Measurements from ENCODE around the gene DBR1. TPM values are rescaled to one million over a fixed set of nuclear protein-coding genes. Genes with fewer than 3 reads are reported as not detected.

DBR1 gene
- total and polyA plus RNA-seq, 9 of the 15 experiments (the other 6 are each of a cell fraction or from before 2014, with no cell fraction given), result 2.7 to 14.1 (median 10.9) TPM

DNA sequence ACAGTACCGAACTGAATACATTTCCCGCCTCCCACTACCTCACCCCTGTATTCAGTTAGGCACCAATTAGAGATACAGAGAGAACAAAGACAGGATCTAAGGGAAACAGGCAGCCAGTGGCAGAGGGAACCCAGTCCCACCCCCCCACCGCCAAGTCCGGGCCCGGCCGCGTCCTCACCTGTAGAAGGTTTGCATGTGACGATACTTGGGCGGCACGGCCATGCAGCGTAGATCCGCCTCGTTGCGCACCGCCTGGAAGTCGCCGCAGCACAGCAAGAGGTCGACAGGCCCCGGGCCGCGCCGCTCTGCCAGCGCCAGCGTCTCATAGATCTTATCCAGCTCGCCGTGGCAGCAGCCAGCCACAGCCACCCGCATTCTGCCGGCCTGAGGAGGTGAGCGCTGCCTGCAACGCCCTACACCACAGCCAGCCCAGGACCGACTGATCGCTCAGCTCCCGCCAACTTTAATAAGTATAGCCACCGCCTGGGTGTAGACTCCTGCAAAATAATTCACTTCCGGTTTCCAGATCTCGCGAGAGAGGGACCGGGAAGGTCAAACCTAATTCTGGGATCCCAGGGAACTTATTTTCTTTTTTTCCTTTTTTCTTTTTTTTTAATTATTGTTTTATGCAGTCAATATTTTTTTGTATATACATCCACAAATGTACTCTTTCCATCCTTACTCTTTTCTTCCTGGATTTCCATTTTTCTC, at the start of gene DBR1 (continued):
- TF ChIP-seq, protein P1, sequence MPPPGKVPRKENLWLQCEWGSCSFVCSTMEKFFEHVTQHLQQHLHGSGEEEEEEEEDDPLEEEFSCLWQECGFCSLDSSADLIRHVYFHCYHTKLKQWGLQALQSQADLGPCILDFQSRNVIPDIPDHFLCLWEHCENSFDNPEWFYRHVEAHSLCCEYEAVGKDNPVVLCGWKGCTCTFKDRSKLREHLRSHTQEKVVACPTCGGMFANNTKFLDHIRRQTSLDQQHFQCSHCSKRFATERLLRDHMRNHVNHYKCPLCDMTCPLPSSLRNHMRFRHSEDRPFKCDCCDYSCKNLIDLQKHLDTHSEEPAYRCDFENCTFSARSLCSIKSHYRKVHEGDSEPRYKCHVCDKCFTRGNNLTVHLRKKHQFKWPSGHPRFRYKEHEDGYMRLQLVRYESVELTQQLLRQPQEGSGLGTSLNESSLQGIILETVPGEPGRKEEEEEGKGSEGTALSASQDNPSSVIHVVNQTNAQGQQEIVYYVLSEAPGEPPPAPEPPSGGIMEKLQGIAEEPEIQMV (tag; conservative IDR thresholded peaks at IDR 0.05; ENCODE audit: low read depth), result 0 out of 2 replicates have a peak, but pooled peaks have one; percentile 19
- TF ChIP-seq ATF1 (CRISPR knock-in tag; IDR thresholded peaks at IDR 0.05) (no peak), ATF1 (tag; IDR thresholded peaks at IDR 0.05) (peak; percentile 42), NELFE (IDR thresholded peaks at IDR 0.05; ENCODE audit: insufficient read depth, insufficient read length) (peak; percentile 31), SMC3 (conservative IDR thresholded peaks at IDR 0.05; ENCODE audit: insufficient read depth, low read depth, low read length) (0 out of 2 replicates have a peak, but pooled peaks have one; percentile 3), HDAC1 (IDR thresholded peaks at IDR 0.05) (peak in 1 of 2 experiments; percentile 64; a peak in 2 of 4 replicates), TAF9B (IDR thresholded peaks at IDR 0.05; ENCODE audit: partially characterized antibody) (peak; percentile 73), ID3 (CRISPR knock-in tag; IDR thresholded peaks at IDR 0.05) (no peak), ID3 (tag; IDR thresholded peaks at IDR 0.05) (0 out of 2 replicates have a peak, but pooled peaks have one; percentile 50), ZNF511 (CRISPR knock-in tag; IDR thresholded peaks at IDR 0.05) (0 out of 2 replicates have a peak, but pooled peaks have one; percentile 57), ELF1 (tag; IDR thresholded peaks at IDR 0.05) (peak; percentile 90), ZNF780A (CRISPR knock-in tag; IDR thresholded peaks at IDR 0.05) (no peak), TBP (optimal IDR thresholded peaks at IDR 0.05; ENCODE audit: low read depth, low read length) (peak; percentile 95), U2AF1 (optimal IDR thresholded peaks at IDR 0.05; ENCODE audit: low read depth, low read length) (peak; percentile 42)
- TF ChIP-seq, protein P2, sequence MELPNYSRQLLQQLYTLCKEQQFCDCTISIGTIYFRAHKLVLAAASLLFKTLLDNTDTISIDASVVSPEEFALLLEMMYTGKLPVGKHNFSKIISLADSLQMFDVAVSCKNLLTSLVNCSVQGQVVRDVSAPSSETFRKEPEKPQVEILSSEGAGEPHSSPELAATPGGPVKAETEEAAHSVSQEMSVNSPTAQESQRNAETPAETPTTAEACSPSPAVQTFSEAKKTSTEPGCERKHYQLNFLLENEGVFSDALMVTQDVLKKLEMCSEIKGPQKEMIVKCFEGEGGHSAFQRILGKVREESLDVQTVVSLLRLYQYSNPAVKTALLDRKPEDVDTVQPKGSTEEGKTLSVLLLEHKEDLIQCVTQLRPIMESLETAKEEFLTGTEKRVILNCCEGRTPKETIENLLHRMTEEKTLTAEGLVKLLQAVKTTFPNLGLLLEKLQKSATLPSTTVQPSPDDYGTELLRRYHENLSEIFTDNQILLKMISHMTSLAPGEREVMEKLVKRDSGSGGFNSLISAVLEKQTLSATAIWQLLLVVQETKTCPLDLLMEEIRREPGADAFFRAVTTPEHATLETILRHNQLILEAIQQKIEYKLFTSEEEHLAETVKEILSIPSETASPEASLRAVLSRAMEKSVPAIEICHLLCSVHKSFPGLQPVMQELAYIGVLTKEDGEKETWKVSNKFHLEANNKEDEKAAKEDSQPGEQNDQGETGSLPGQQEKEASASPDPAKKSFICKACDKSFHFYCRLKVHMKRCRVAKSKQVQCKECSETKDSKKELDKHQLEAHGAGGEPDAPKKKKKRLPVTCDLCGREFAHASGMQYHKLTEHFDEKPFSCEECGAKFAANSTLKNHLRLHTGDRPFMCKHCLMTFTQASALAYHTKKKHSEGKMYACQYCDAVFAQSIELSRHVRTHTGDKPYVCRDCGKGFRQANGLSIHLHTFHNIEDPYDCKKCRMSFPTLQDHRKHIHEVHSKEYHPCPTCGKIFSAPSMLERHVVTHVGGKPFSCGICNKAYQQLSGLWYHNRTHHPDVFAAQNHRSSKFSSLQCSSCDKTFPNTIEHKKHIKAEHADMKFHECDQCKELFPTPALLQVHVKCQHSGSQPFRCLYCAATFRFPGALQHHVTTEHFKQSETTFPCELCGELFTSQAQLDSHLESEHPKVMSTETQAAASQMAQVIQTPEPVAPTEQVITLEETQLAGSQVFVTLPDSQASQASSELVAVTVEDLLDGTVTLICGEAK (IDR thresholded peaks at IDR 0.05), result peak; percentile 76
- TF ChIP-seq, protein P2 (CRISPR knock-in tag; IDR thresholded peaks at IDR 0.05), result no peak

All from K562 (cell line).